ENCODE data around the gene SLC49A4. TPM values are rescaled to one million over a fixed set of nuclear protein-coding genes. Genes with fewer than 3 reads are reported as not detected.

SLC49A4 gene
- polyA plus RNA-seq, 3 donors: 12.9 to 19.0 (median 18.6) TPM

GRCh38 chr3:122793568-122794416 lies 1.1 kb upstream of the SLC49A4 start, which contains the start of gene HSPBAP1:
HSPBAP1 (minus strand) TSS chr3:122793831; CDS start chr3:122793680, 151 bp downstream.
- Mint-ChIP-seq H3K4me1 (peaks cover 34% of the 10 kb centered on the region), H3K4me3 (no peak within 1 kb of the TSS), H3K27me3 (ENCODE audit: low read depth in 3 of 3) (no peaks in the 10 kb centered on the region), H3K9me3 (peaks cover 0 to 2% (median 0%) of the 10 kb centered on the region in 7 donors), H3K27ac (peak within 1 kb of the TSS; percentile 99 to 100 (median 99)), H3K36me3 (no peaks in the 10 kb centered on the region)
- H2AFZ ChIP-seq (ENCODE audit: insufficient read depth, low read depth, low read length, poor library complexity, severe bottlenecking): peak within 1 kb of the TSS; percentile 81
- no peaks in the 10 kb centered on the region for H3K9me3 ChIP-seq (replicated peaks in 1 of 2; ENCODE audit: control insufficient read depth in 1 of 2, insufficient read depth in 1 of 2, low read length in 2 of 2)
- H3K4me1 ChIP-seq (ENCODE audit: control insufficient read depth in 1 of 2, insufficient read depth in 2 of 2, low read length in 2 of 2): peaks cover 69 to 85% of the 10 kb centered on the region in 2 donors
- peaks cover 14% of the 10 kb centered on the region for H4K20me1 ChIP-seq (ENCODE audit: insufficient read depth, low read length)
- intact Hi-C loops (cut with micrococcal nuclease): loop anchor here (2.0 to 10.0 kb wide), 4 partner anchors 23 to 1941 kb away; partner anchors contain the start of gene UMPS (in 1 of the 2)
- TF ChIP-seq, protein P1, sequence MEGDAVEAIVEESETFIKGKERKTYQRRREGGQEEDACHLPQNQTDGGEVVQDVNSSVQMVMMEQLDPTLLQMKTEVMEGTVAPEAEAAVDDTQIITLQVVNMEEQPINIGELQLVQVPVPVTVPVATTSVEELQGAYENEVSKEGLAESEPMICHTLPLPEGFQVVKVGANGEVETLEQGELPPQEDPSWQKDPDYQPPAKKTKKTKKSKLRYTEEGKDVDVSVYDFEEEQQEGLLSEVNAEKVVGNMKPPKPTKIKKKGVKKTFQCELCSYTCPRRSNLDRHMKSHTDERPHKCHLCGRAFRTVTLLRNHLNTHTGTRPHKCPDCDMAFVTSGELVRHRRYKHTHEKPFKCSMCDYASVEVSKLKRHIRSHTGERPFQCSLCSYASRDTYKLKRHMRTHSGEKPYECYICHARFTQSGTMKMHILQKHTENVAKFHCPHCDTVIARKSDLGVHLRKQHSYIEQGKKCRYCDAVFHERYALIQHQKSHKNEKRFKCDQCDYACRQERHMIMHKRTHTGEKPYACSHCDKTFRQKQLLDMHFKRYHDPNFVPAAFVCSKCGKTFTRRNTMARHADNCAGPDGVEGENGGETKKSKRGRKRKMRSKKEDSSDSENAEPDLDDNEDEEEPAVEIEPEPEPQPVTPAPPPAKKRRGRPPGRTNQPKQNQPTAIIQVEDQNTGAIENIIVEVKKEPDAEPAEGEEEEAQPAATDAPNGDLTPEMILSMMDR (IDR thresholded peaks at IDR 0.05): no peak
- peak within 1 kb of the TSS; percentile 96 to 99 for H3K27ac ChIP-seq (ENCODE audit: low read depth in 1 of 2, low read length in 2 of 2)
- peak within 1 kb of the TSS; percentile 92 for H3K4me2 ChIP-seq (replicated peaks; ENCODE audit: extremely low read depth, low read length, poor library complexity, severe bottlenecking)
- peak within 1 kb of the TSS; percentile 97 for H3K9ac ChIP-seq (ENCODE audit: insufficient read depth, low read length, poor library complexity, severe bottlenecking)
- H3K4me3 ChIP-seq (replicated peaks in 1 of 3; ENCODE audit: low read depth in 2 of 3, low read length in 3 of 3): peak within 1 kb of the TSS; percentile 85 to 96 (median 93)
- no peaks in the 10 kb centered on the region for H3K27me3 ChIP-seq (ENCODE audit: control insufficient read depth in 2 of 2, insufficient read depth in 2 of 2, low read length in 2 of 2)
- H3K79me2 ChIP-seq (ENCODE audit: insufficient read depth, low read length): peaks cover 93% of the 10 kb centered on the region
- H3K36me3 ChIP-seq (replicated peaks in 1 of 2; ENCODE audit: control insufficient read depth in 1 of 2, insufficient read depth in 2 of 2, low read length in 2 of 2): peaks cover 0 to 2% of the 10 kb centered on the region in 2 donors
- peak; percentile 92 to 95 (median 93) for DNase-seq
- WGBS (ENCODE audit: insufficient coverage): under 1% methylated on average over 36 of the region's 46 CpGs

- intact Hi-C loops (cut with micrococcal nuclease): loop anchor here (2.0 to 10.0 kb wide), 4 partner anchors 24 to 1940 kb away; partner anchors contain the start of gene UMPS (in 1 of the 2)
- WGBS (ENCODE audit: insufficient coverage): 0% methylated on average over 3 of the region's 6 CpGs
Observed at GRCh38 chr3:122794483-122794778, 438 bp upstream of the SLC49A4 start.

More at GRCh38 chr3:122794483-122794778, 438 bp upstream of the SLC49A4 start:
- Mint-ChIP-seq H3K27ac (peak overlapping the region; percentile 99 to 100 (median 99)), H3K4me1 (peaks cover 30% of the 10 kb centered on the region), H3K9me3 (peaks cover 0 to 2% (median 0%) of the 10 kb centered on the region in 7 donors), H3K36me3 (no peaks in the 10 kb centered on the region), H3K27me3 (ENCODE audit: low read depth in 3 of 3) (no peaks in the 10 kb centered on the region), H3K4me3 (no peak overlapping the region)
- TF ChIP-seq, protein P1 (IDR thresholded peaks at IDR 0.05): no peak
- H2AFZ ChIP-seq (ENCODE audit: insufficient read depth, low read depth, low read length, poor library complexity, severe bottlenecking): no peak overlapping the region
- H3K4me2 ChIP-seq (replicated peaks; ENCODE audit: extremely low read depth, low read length, poor library complexity, severe bottlenecking): peak overlapping the region; percentile 92
- peak overlapping the region; percentile 96 to 99 for H3K27ac ChIP-seq (ENCODE audit: low read depth in 1 of 2, low read length in 2 of 2)
- no peak for DNase-seq
- no peaks in the 10 kb centered on the region for H3K27me3 ChIP-seq (ENCODE audit: control insufficient read depth in 2 of 2, insufficient read depth in 2 of 2, low read length in 2 of 2)
- peak overlapping the region; percentile 97 for H3K9ac ChIP-seq (ENCODE audit: insufficient read depth, low read length, poor library complexity, severe bottlenecking)
- peak overlapping the region; percentile 85 to 96 (median 93) for H3K4me3 ChIP-seq (replicated peaks in 1 of 3; ENCODE audit: low read depth in 2 of 3, low read length in 3 of 3)
- H3K79me2 ChIP-seq (ENCODE audit: insufficient read depth, low read length): peaks cover 93% of the 10 kb centered on the region
- no peaks in the 10 kb centered on the region for H3K9me3 ChIP-seq (replicated peaks in 1 of 2; ENCODE audit: control insufficient read depth in 1 of 2, insufficient read depth in 1 of 2, low read length in 2 of 2)
- H4K20me1 ChIP-seq (ENCODE audit: insufficient read depth, low read length): peaks cover 21% of the 10 kb centered on the region
- peaks cover 0 to 4% of the 10 kb centered on the region in 2 donors for H3K36me3 ChIP-seq (replicated peaks in 1 of 2; ENCODE audit: control insufficient read depth in 1 of 2, insufficient read depth in 2 of 2, low read length in 2 of 2)
- peaks cover 69 to 79% of the 10 kb centered on the region in 2 donors for H3K4me1 ChIP-seq (ENCODE audit: control insufficient read depth in 1 of 2, insufficient read depth in 2 of 2, low read length in 2 of 2)
